Measurements from ENCODE around the gene SLC35A3. TPM values are rescaled to one million over a fixed set of nuclear protein-coding genes. Genes with fewer than 3 reads are reported as not detected.

Gene SLC35A3
- total and polyA plus RNA-seq, 9 of the 15 experiments (the other 6 are each of a cell fraction or from before 2014, with no cell fraction given) = 3.5 to 21.7 (median 13.2) TPM

GRCh38 chr1:99935534-99935933 lies 34.3 kb upstream of the SLC35A3 start (continued):
- TF ChIP-seq ZNF583 (CRISPR knock-in tag; IDR thresholded peaks at IDR 0.05) = no peak
- no peak for TF ChIP-seq KLF1 (tag; IDR thresholded peaks at IDR 0.05)

- FAIRE-seq (no peak), ATAC-seq (no peak), DNase-seq (ENCODE audit: extremely low read depth in 1 of 4, low spot score in 3 of 4) (no peak)
- H2AFZ ChIP-seq (ENCODE audit: low read depth, low read length) = no peak overlapping the region
- ChIA-PET POLR2A (interaction anchor here (0.6 to 1.2 kb wide), 2 partner anchors 11 to 427 kb away, joined by 3 read pairs; no protein-coding TSS in a partner anchor), CTCF (ENCODE audit: low intra/inter-chr PET ratio) (no interaction called here)
- BruUV-seq (replicated peaks) = no TSS peak
- peaks cover 0 to 8% of the 10 kb centered on the region in 2 experiments; a peak in 2 of 5 replicates for H3K4me1 ChIP-seq (replicated peaks in 1 of 2; ENCODE audit: control insufficient read depth in 2 of 2, insufficient read depth in 2 of 2, low read length in 2 of 2)
- H3K79me2 ChIP-seq (ENCODE audit: control insufficient read depth, insufficient read depth, low read length) = no peaks in the 10 kb centered on the region
- 89% methylated on average over 3 of the region's 3 CpGs for WGBS (ENCODE audit: insufficient coverage, low coverage, missing lambda C conversion rate)
- intact Hi-C loops (cut with micrococcal nuclease) = no loop called here
- no peaks in the 10 kb centered on the region for H3K36me3 ChIP-seq (ENCODE audit: control insufficient read depth, insufficient read depth, low read length)
- TF ChIP-seq DIDO1 (tag; IDR thresholded peaks at IDR 0.05; ENCODE audit: low read depth) (no peak), GTF2F1 (IDR thresholded peaks at IDR 0.05; ENCODE audit: low read depth, low read length) (no peak), SMARCC2 (IDR thresholded peaks at IDR 0.05; ENCODE audit: low read depth) (no peak), SNAPC5 (CRISPR knock-in tag; IDR thresholded peaks at IDR 0.05) (no peak), EP400 (IDR thresholded peaks at IDR 0.05) (no peak), JUNB (CRISPR knock-in tag; conservative IDR thresholded peaks at IDR 0.05) (no peak), GATA2 (CRISPR knock-in tag; IDR thresholded peaks at IDR 0.05) (no peak)
- TF ChIP-seq, protein P1, sequence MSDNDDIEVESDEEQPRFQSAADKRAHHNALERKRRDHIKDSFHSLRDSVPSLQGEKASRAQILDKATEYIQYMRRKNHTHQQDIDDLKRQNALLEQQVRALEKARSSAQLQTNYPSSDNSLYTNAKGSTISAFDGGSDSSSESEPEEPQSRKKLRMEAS (CRISPR knock-in tag; IDR thresholded peaks at IDR 0.05) = no peak
- no peaks in the 10 kb centered on the region for H3K9me1 ChIP-seq (ENCODE audit: control insufficient read depth, insufficient read depth, low read length)
- in situ Hi-C loops (cut with MboI) = no loop called here
- no peak overlapping the region for H3K4me2 ChIP-seq (ENCODE audit: insufficient read depth, low read length)
- H3K27ac ChIP-seq (ENCODE audit: extremely low read depth, low read depth, low read length) = no peak overlapping the region
- H3K9ac ChIP-seq (ENCODE audit: insufficient read depth in 1 of 2, low read depth in 2 of 2, low read length in 2 of 2) = no peak overlapping the region
- no peaks in the 10 kb centered on the region for H3K27me3 ChIP-seq (ENCODE audit: control insufficient read depth in 2 of 2, insufficient read depth in 2 of 2, low read length in 2 of 2)
- H3K4me3 ChIP-seq = no peak overlapping the region
- no peaks in the 10 kb centered on the region for H3K9me3 ChIP-seq (replicated peaks; ENCODE audit: control insufficient read depth, insufficient read depth, low read depth, low read length)
- H4K20me1 ChIP-seq (replicated peaks; ENCODE audit: control insufficient read depth, insufficient read depth, low read length) = no peaks in the 10 kb centered on the region
These were observed 33.7 kb upstream of the SLC35A3 start for GRCh38 chr1:99936071-99936470.
